Neuron (in vitro differentiated cells): ENCODE results near the gene FGD1.

Experiments used
- H2AFZ ChIP-seq: one replicate; pipeline ENCODE4 v1.6.1; 2013; ENCODE audit warnings: low read depth, mild to moderate bottlenecking, inconsistent platforms, low read length, moderate library complexity
- H3K27me3 ChIP-seq: one replicate; pipeline ENCODE4 v1.6.1; 2013; ENCODE audit warnings: low read length; ENCODE audit not compliant: insufficient read depth
- H3K36me3 ChIP-seq: one replicate; pipeline ENCODE4 v1.6.1; 2013; ENCODE audit warnings: low read length; ENCODE audit not compliant: insufficient read depth
- H3K4me1 ChIP-seq: one replicate; pipeline ENCODE4 v1.6.1; 2013; ENCODE audit warnings: low read length; ENCODE audit not compliant: insufficient read depth
- H3K4me3 ChIP-seq: 2 replicates; pipeline ENCODE4 v1.5.1; 2013; ENCODE audit warnings: mild to moderate bottlenecking, low read length, moderate library complexity
- H3K9me3 ChIP-seq: one replicate; pipeline ENCODE4 v1.6.1; 2013; ENCODE audit warnings: low read length

Gene FGD1

DNA sequence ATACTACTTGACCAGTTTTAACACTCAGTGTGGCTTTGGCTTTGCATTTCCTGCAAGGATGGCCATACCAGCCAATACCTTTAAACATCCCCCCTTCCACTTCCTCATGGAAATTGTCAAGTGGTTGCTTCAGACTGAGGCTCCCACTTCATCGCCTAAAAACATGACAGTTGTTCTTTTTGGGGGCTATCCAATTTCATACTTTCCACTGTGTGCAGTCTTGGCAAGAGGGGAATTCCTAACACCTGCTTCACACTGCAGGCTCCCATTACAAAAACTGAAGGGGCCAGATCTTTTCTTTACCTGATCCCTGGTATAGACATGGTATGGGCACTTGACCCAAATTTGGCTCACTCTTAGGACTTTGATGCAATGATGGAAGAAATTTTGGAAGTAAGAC is 84.3 kb downstream of the FGD1 start:
- no peaks in the 10 kb centered on the region for H3K9me3 ChIP-seq
- no peak overlapping the region for H2AFZ ChIP-seq
- H3K36me3 ChIP-seq, result no peaks in the 10 kb centered on the region
- H3K4me1 ChIP-seq, result no peaks in the 10 kb centered on the region
- H3K4me3 ChIP-seq, result no peak overlapping the region
- no peaks in the 10 kb centered on the region for H3K27me3 ChIP-seq

- Histone ChIP-seq H3K36me3 (no peaks in the 10 kb centered on the region), H3K4me1 (no peaks in the 10 kb centered on the region), H3K27me3 (peaks cover 2% of the 10 kb centered on the region), H2AFZ (no peak overlapping the region), H3K9me3 (no peaks in the 10 kb centered on the region), H3K4me3 (no peak overlapping the region)
Measured at GRCh38 chrX:54407266-54407665, 88.8 kb downstream of the FGD1 start.

- Histone ChIP-seq H3K4me3 (no peak overlapping the region), H3K4me1 (no peaks in the 10 kb centered on the region), H3K36me3 (no peaks in the 10 kb centered on the region), H3K27me3 (no peaks in the 10 kb centered on the region), H2AFZ (no peak overlapping the region), H3K9me3 (no peaks in the 10 kb centered on the region)
Measured at GRCh38 chrX:54397113-54397512, 98.9 kb downstream of the FGD1 start.
